GM12878 (cell line): ENCODE results near the gene WDR13. TPM values are rescaled to one million over a fixed set of nuclear protein-coding genes. Genes with fewer than 3 reads are reported as not detected.
A peak's percentile ranks its signal among the peaks of the same experiment; 100 is the strongest.

ENCODE experiments used
- ATAC-seq: fragments of 200-7000 bp; cut with Tn5 transposase; 3 replicates; pipeline ENCODE4 v1.9.1; 2020; ENCODE audit warnings: mild to moderate bottlenecking, moderate library complexity
- BruUV-seq: library from RNA; stranded (reverse); fragments of 400-500 nt; replicated peaks from 2 replicates; lab custom pipeline; 2021; lab: Mats Ljungman, UMichigan
- CTCF ChIA-PET: fragments of 300-600 bp; sonication (Branson Sonifier 250); formaldehyde crosslinking; extraction: SDS; loops from one replicate; lab custom pipeline; 2021; ENCODE audit warnings: inconsistent platforms; lab: Yijun Ruan, JAX
- POLR2A ChIA-PET: fragments of 350-600 bp; formaldehyde crosslinking; extraction: SDS; loops from one replicate; lab custom pipeline; 2021; ENCODE audit warnings: inconsistent platforms; lab: Charles Lee
- RAD21 ChIA-PET: fragments of 300-600 bp; sonication (Branson Sonifier 250); formaldehyde crosslinking; loops from one replicate; lab custom pipeline; 2023; ENCODE audit warnings: antibody characterized with exemption; ENCODE audit not compliant: unreplicated experiment; lab: Charles Lee
- SMC1A ChIA-PET: fragments of 300-600 bp; sonication (Branson Sonifier 250); formaldehyde crosslinking; loops from one replicate; lab custom pipeline; 2023; ENCODE audit not compliant: unreplicated experiment, uncharacterized antibody; lab: Charles Lee
- DNase-seq: peaks from one replicate; pipeline ENCODE4 v3.0.0-alpha.2; 2011; ENCODE audit warnings: low read depth, low spot score
- FAIRE-seq: peaks from 3 replicates; lab custom pipeline; 2011; peaks lifted over from hg19 to GRCh38; lab: Jason Lieb, UNC
- H2AFZ ChIP-seq: 2 replicates; pipeline ENCODE4 v1.6.0; 2011; ENCODE audit warnings: low read depth, low read length, control low read depth; ENCODE audit not compliant: control insufficient read depth
- H3K27ac ChIP-seq: 2 replicates; pipeline ENCODE4 v1.5.1; 2011; ENCODE audit warnings: control low read depth; ENCODE audit not compliant: control insufficient read depth, insufficient read depth
- H3K27me3 ChIP-seq, 2 experiments: replicated peaks in 1 of 2; 2 replicates each; pipeline versions ENCODE4 v1.6.0 to v1.6.1; 2011; ENCODE audit warnings: low read length in 1 of 2; ENCODE audit not compliant: control insufficient read depth in 2 of 2, insufficient read depth in 2 of 2
- H3K36me3 ChIP-seq, 2 experiments: 2 replicates each; pipeline ENCODE4 v1.5.1; 2011; ENCODE audit warnings: low read length in 1 of 2; ENCODE audit not compliant: control insufficient read depth in 2 of 2, insufficient read depth in 2 of 2
- H3K4me1 ChIP-seq: 2 replicates; pipeline ENCODE4 v1.6.1; 2011; ENCODE audit warnings: mild to moderate bottlenecking, low read length, moderate library complexity, mixed read lengths; ENCODE audit not compliant: control insufficient read depth, insufficient read depth
- H3K4me2 ChIP-seq: 2 replicates; pipeline ENCODE4 v1.6.0; 2011; ENCODE audit warnings: control low read depth; ENCODE audit not compliant: control insufficient read depth, insufficient read depth
- H3K4me3 ChIP-seq: fragments of 200-600 bp; sonication (generic); 2 replicates; pipeline ENCODE4 v1.5.1; 2016
- H3K79me2 ChIP-seq: 2 replicates; pipeline ENCODE4 v1.6.0; 2011; ENCODE audit warnings: low read length; ENCODE audit not compliant: control insufficient read depth, insufficient read depth
- H3K9ac ChIP-seq: 2 replicates; pipeline ENCODE4 v1.8.0; 2011; ENCODE audit warnings: low read length, control low read depth, mixed read lengths; ENCODE audit not compliant: control insufficient read depth, insufficient read depth
- H3K9me3 ChIP-seq: replicated peaks from 3 replicates; pipeline ENCODE4 v1.5.1; 2011; ENCODE audit warnings: mild to moderate bottlenecking, low read length; ENCODE audit not compliant: control insufficient read depth, insufficient read depth
- H4K20me1 ChIP-seq: 2 replicates; pipeline ENCODE4 v1.6.0; 2011; ENCODE audit not compliant: control insufficient read depth, insufficient read depth
- ASH2L ChIP-seq: fragments of 300-600, 200-600 bp; sonication (generic); IDR thresholded peaks from 2 replicates; pipeline ENCODE4 v1.6.1; 2017; ENCODE audit warnings: low read depth, mild to moderate bottlenecking, borderline replicate concordance
- GABPA ChIP-seq: IDR thresholded peaks from 2 replicates; pipeline ENCODE4 v1.6.1; 2014; ENCODE audit warnings: antibody characterized with exemption, low read depth, mild to moderate bottlenecking, inconsistent platforms
- KDM1A ChIP-seq: fragments of 200-600 bp; sonication (generic); IDR thresholded peaks from 2 replicates; pipeline ENCODE4 v1.6.1; 2016; ENCODE audit warnings: borderline replicate concordance
- POLR2AphosphoS5 ChIP-seq: IDR thresholded peaks from 2 replicates; pipeline ENCODE4 v1.6.1; 2011; ENCODE audit warnings: mild to moderate bottlenecking, low read length, inconsistent platforms
- WRNIP1 ChIP-seq: IDR thresholded peaks from 2 replicates; pipeline ENCODE4 v1.6.1; 2011; ENCODE audit warnings: low read depth, low read length, improper control_type of control experiment, borderline replicate concordance
- ZBED1 ChIP-seq: IDR thresholded peaks from 2 replicates; pipeline ENCODE4 v1.6.1; 2016; ENCODE audit warnings: borderline replicate concordance
- WGBS: methylation state at CpG from one replicate; pipeline ENCODE4 v1.1.6; 2016; ENCODE audit warnings: low lambda C conversion rate; ENCODE audit not compliant: insufficient replicate concordance, insufficient coverage; ENCODE audit errors: missing lambda C conversion rate; 5-methylcytosine and 5-hydroxymethylcytosine counted together
- in situ Hi-C: fragments of 300-500 bp; cut with MboI; formaldehyde crosslinking; loops from 9 replicates; pipeline ENCODE4 v1.14.3; 2018; ENCODE audit warnings: mixed read lengths
- intact Hi-C: fragments of 100-400 bp; cut with micrococcal nuclease; formaldehyde crosslinking; loops from one replicate; pipeline ENCODE4 v1.14.2; 2022; ENCODE audit not compliant: unreplicated experiment
- polyA plus RNA-seq, 11 experiments: library from polyadenylated mRNA; depleted of rRNA in 4 of 11; unstranded in 6 of 11; stranded (reverse) in 5 of 11; fragments of >200 nt; fragmentation: Nextera tagmentation in 4 of 11; fragmentation: Illumina TruSeq in 1 of 11; extraction: Ambion mirVana in 4 of 11; extraction: Trizol in 1 of 11; gene quantifications; 1 replicate in 1 of 11; 2 replicates in 10 of 11; pipeline versions ENCODE4 v1.2.1 to v1.2.3, GENCODE V29; 2011 to 2016; ENCODE audit warnings: inconsistent platforms in 2 of 11, missing spikeins in 2 of 11, low read depth in 1 of 11
- total RNA-seq, 4 experiments: library from RNA; depleted of rRNA in 3 of 4; stranded (reverse); fragments of >200 nt in 3 of 4; fragmentation: Illumina TruSeq in 1 of 4; extraction: Trizol in 1 of 4; gene quantifications; 2 replicates each; pipeline versions ENCODE4 v1.2.1 to v1.2.3, GENCODE V29; 2013 to 2021
- TF ChIP-seq, protein P1 (sequence below): fragments of 450-650 bp; IDR thresholded peaks from 2 replicates; pipeline ENCODE4 v1.6.1; 2018; ENCODE audit warnings: borderline replicate concordance, mild to moderate bottlenecking; ENCODE audit not compliant: partially characterized antibody

The WDR13 gene
- total and polyA plus RNA-seq, 10 of the 15 experiments (the other 5 are each of a cell fraction or from before 2014, with no cell fraction given), result 6.9 to 62.7 (median 28.9) TPM

DNA sequence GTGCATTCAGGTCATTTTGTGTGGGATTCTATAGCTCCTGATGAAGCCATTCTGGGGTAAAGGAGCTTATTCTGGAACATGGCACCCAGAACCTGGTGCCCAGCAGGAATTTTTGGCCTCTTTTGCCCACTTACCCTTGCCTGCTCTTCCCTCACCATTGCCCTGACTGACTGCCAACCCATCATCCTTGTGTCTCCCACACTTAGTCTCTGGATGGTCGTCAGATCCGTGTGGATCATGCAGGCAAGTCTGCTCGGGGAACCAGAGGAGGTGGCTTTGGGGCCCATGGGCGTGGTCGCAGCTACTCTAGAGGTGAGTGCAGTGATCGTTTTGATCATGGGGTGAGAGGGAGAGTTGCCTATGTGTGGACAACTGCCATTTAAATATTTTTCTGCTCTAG lies 21.2 kb upstream of the WDR13 start (continued):
- no peak for TF ChIP-seq WRNIP1
- TF ChIP-seq ASH2L, result no peak
- TF ChIP-seq, protein P1, sequence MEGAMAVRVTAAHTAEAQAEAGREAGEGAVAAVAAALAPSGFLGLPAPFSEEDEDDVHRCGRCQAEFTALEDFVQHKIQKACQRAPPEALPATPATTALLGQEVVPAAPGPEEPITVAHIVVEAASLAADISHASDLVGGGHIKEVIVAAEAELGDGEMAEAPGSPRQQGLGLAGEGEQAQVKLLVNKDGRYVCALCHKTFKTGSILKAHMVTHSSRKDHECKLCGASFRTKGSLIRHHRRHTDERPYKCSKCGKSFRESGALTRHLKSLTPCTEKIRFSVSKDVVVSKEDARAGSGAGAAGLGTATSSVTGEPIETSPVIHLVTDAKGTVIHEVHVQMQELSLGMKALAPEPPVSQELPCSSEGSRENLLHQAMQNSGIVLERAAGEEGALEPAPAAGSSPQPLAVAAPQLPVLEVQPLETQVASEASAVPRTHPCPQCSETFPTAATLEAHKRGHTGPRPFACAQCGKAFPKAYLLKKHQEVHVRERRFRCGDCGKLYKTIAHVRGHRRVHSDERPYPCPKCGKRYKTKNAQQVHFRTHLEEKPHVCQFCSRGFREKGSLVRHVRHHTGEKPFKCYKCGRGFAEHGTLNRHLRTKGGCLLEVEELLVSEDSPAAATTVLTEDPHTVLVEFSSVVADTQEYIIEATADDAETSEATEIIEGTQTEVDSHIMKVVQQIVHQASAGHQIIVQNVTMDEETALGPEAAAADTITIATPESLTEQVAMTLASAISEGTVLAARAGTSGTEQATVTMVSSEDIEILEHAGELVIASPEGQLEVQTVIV, result no peak

- in situ Hi-C loops, result no loop called here
- no peak overlapping the region for H3K4me3 ChIP-seq
- H3K36me3 ChIP-seq, result peaks cover 1 to 15% of the 10 kb centered on the region in 2 experiments
- ChIA-PET CTCF (interaction anchor here (1.0 kb wide), 1 partner anchor 110 kb away, joined by 3 read pairs; no protein-coding TSS in a partner anchor), POLR2A (no interaction called here), SMC1A (no interaction called here), RAD21 (no interaction called here)
- BruUV-seq, result no TSS peak
- FAIRE-seq (no peak), DNase-seq (no peak), ATAC-seq (no peak)
- no peak overlapping the region for H3K4me2 ChIP-seq
- peaks cover 7% of the 10 kb centered on the region; the same call in 1 of the 2 replicates for H3K4me1 ChIP-seq
- 25% methylated on average over 2 of the region's 2 CpGs for WGBS
- no peak for TF ChIP-seq KDM1A
- TF ChIP-seq ZBED1, result peak; percentile 11; the same call in 1 of the 2 replicates
- TF ChIP-seq GABPA, result no peak
- TF ChIP-seq POLR2AphosphoS5, result peak; percentile 81
- intact Hi-C loops, result no loop called here
- H3K79me2 ChIP-seq, result peaks cover 24% of the 10 kb centered on the region
- H3K9me3 ChIP-seq, result no peaks in the 10 kb centered on the region; the same call in 2 of the 3 replicates
- H4K20me1 ChIP-seq, result no peaks in the 10 kb centered on the region
- no peak overlapping the region for H2AFZ ChIP-seq
- no peaks in the 10 kb centered on the region for H3K27me3 ChIP-seq
- no peak overlapping the region for H3K9ac ChIP-seq
- no peak overlapping the region for H3K27ac ChIP-seq
Observed at GRCh38 chrX:48578661-48579128, 18.6 kb upstream of the WDR13 start.
